SK-N-SH (cell line): Measurements from ENCODE around the gene FPR1. TPM values are rescaled to one million over a fixed set of nuclear protein-coding genes. Genes with fewer than 3 reads are reported as not detected.

Source experiments
- CTCF ChIA-PET: fragments of 300-600, 350-600 bp; formaldehyde crosslinking; extraction: SDS; loops from one replicate; lab custom pipeline; 2021; lab: Yijun Ruan, JAX
- POLR2A ChIA-PET: fragments of 350-600 bp; sonication (Branson Sonifier 250); formaldehyde crosslinking; extraction: SDS; loops from one replicate; lab custom pipeline; 2020; ENCODE audit warnings: antibody characterized with exemption, inconsistent platforms; lab: Yijun Ruan, JAX
- DNase-seq: peaks from one replicate; pipeline ENCODE4 v3.0.0; 2012
- H2AFZ ChIP-seq: fragments of 200-600 bp; sonication (generic); 2 replicates; pipeline ENCODE4 v1.8.1; 2016; ENCODE audit warnings: antibody characterized with exemption, mild to moderate bottlenecking, low read depth
- H3F3A ChIP-seq: fragments of 200-600 bp; sonication (generic); replicated peaks from 2 replicates; pipeline ENCODE3; 2016; ENCODE audit warnings: antibody characterized with exemption, mild to moderate bottlenecking; ENCODE audit not compliant: insufficient read depth
- H3K27ac ChIP-seq, 2 experiments: fragments of 200-500 bp in 1 of 2; fragments of 200-600 bp in 1 of 2; sonication (Bioruptor generic) in 1 of 2; sonication (generic), shearing (Covaris generic) in 1 of 2; 2 replicates each; pipeline versions ENCODE4 v1.5.1 to v1.6.1; 2014 to 2016; ENCODE audit warnings: low read depth in 2 of 2, inconsistent platforms in 1 of 2, low read length in 1 of 2, mild to moderate bottlenecking in 1 of 2, mixed read lengths in 1 of 2
- H3K27me3 ChIP-seq: fragments of 200-600 bp; sonication (generic), shearing (Covaris generic); 2 replicates; pipeline ENCODE4 v1.6.1; 2016; ENCODE audit warnings: mixed run types; ENCODE audit not compliant: insufficient read depth
- H3K36me3 ChIP-seq, 2 experiments: fragments of 200-500 bp in 1 of 2; fragments of 200-600 bp in 1 of 2; sonication (Bioruptor generic) in 1 of 2; sonication (generic) in 1 of 2; replicated peaks in 1 of 2; 2 replicates each; pipeline versions ENCODE3 to v1.5.1; 2014 to 2016; ENCODE audit warnings: low read length in 1 of 2, mild to moderate bottlenecking in 1 of 2; ENCODE audit not compliant: insufficient read depth in 2 of 2, control insufficient read depth in 1 of 2
- H3K4me1 ChIP-seq, 2 experiments: fragments of 200-500 bp in 1 of 2; fragments of 200-600 bp in 1 of 2; sonication (Bioruptor generic) in 1 of 2; sonication (generic), shearing (Covaris generic) in 1 of 2; 2 replicates each; pipeline versions ENCODE4 v1.5.1 to v1.6.1; 2014 to 2016; ENCODE audit warnings: low read depth in 1 of 2, low read length in 1 of 2, mixed run types in 1 of 2; ENCODE audit not compliant: insufficient read depth in 2 of 2, control insufficient read depth in 1 of 2
- H3K4me2 ChIP-seq: fragments of 200-600 bp; sonication (generic), shearing (Covaris generic); 2 replicates; pipeline ENCODE4 v1.6.1; 2017; ENCODE audit warnings: mixed run types
- H3K4me3 ChIP-seq, 2 experiments: fragments of 200-500 bp in 1 of 2; fragments of 200-600 bp in 1 of 2; sonication (Bioruptor generic) in 1 of 2; sonication (generic), shearing (Covaris generic) in 1 of 2; 2 replicates each; pipeline versions ENCODE4 v1.5.1 to v1.8.1; 2014 to 2016; ENCODE audit warnings: low read depth in 2 of 2, inconsistent platforms in 1 of 2, low read length in 1 of 2, mild to moderate bottlenecking in 1 of 2, mixed read lengths in 1 of 2, moderate library complexity in 1 of 2
- H3K79me2 ChIP-seq: fragments of 200-600 bp; sonication (generic); 2 replicates; pipeline ENCODE4 v1.8.1; 2017; ENCODE audit warnings: mild to moderate bottlenecking; ENCODE audit not compliant: insufficient read depth
- H3K9ac ChIP-seq: fragments of 200-600 bp; sonication (generic); 2 replicates; pipeline ENCODE4 v1.6.1; 2017; ENCODE audit warnings: mixed run types
- H3K9me2 ChIP-seq: fragments of 200-600 bp; sonication (generic); 2 replicates; pipeline ENCODE4 v1.6.1; 2017; ENCODE audit warnings: mixed run types
- H3K9me3 ChIP-seq: fragments of 200-600 bp; sonication (generic); 2 replicates; pipeline ENCODE4 v1.6.1; 2017; ENCODE audit warnings: mixed run types, mild to moderate bottlenecking, moderate library complexity
- H4K20me1 ChIP-seq: fragments of 200-600 bp; sonication (generic); 2 replicates; pipeline ENCODE4 v1.6.1; 2017; ENCODE audit warnings: mild to moderate bottlenecking, mixed run types; ENCODE audit not compliant: insufficient read depth
- CHD2 ChIP-seq: fragments of 150-350 bp; IDR thresholded peaks from 2 replicates; pipeline ENCODE4 v1.6.1; 2018; ENCODE audit warnings: low read length; ENCODE audit not compliant: partially characterized antibody
- ELF1 ChIP-seq: IDR thresholded peaks from 2 replicates; pipeline ENCODE4 v1.4.0; 2012
- EP300 ChIP-seq, 2 experiments: IDR thresholded peaks; 2 replicates each; pipeline versions ENCODE4 v1.4.0 to v1.6.1; 2012; ENCODE audit warnings: borderline replicate concordance in 1 of 2, low read depth in 1 of 2, low read length in 1 of 2
- FOSL2 ChIP-seq: IDR thresholded peaks from 2 replicates; pipeline ENCODE4 v1.4.0; 2012; ENCODE audit warnings: low read depth, mild to moderate bottlenecking, moderate library complexity, borderline replicate concordance
- FOXJ3 ChIP-seq: sonication (generic); formaldehyde crosslinking; IDR thresholded peaks from 2 replicates; pipeline ENCODE4 v1.5.1; 2020; ENCODE audit warnings: mild to moderate bottlenecking, missing genetic modification reagents
- FOXM1 ChIP-seq: IDR thresholded peaks from 2 replicates; pipeline ENCODE4 v1.4.0; 2012; ENCODE audit warnings: low read depth, mild to moderate bottlenecking
- GABPA ChIP-seq: IDR thresholded peaks from 2 replicates; pipeline ENCODE4 v1.4.0; 2012; ENCODE audit warnings: low read depth, mild to moderate bottlenecking
- GATA2 ChIP-seq: sonication (generic); formaldehyde crosslinking; IDR thresholded peaks from 2 replicates; pipeline ENCODE4 v1.5.0; 2020; ENCODE audit warnings: mild to moderate bottlenecking, missing genetic modification reagents
- JUND ChIP-seq: IDR thresholded peaks from 2 replicates; pipeline ENCODE4 v1.4.0; 2012
- MEF2A ChIP-seq: IDR thresholded peaks from 2 replicates; pipeline ENCODE4 v1.4.0; 2012; ENCODE audit warnings: low read depth, borderline replicate concordance
- MXI1 ChIP-seq: IDR thresholded peaks from 2 replicates; pipeline ENCODE4 v1.6.1; 2012; ENCODE audit warnings: mild to moderate bottlenecking, low read depth, low read length, improper control_type of control experiment
- RAD21 ChIP-seq: IDR thresholded peaks from 2 replicates; pipeline ENCODE4 v1.6.1; 2012; ENCODE audit warnings: mild to moderate bottlenecking, low read length
- RFX5 ChIP-seq: IDR thresholded peaks from 2 replicates; pipeline ENCODE4 v1.6.1; 2012; ENCODE audit warnings: mild to moderate bottlenecking, improper control_type of control experiment, low read length
- RXRA ChIP-seq: IDR thresholded peaks from 2 replicates; pipeline ENCODE4 v1.4.0; 2012; ENCODE audit warnings: low read depth, mild to moderate bottlenecking, borderline replicate concordance
- SIN3A ChIP-seq: IDR thresholded peaks from 2 replicates; pipeline ENCODE4 v1.6.1; 2012; ENCODE audit warnings: low read depth, mild to moderate bottlenecking, low read length, moderate library complexity, borderline replicate concordance
- SMC3 ChIP-seq: IDR thresholded peaks from 2 replicates; pipeline ENCODE4 v1.6.1; 2012; ENCODE audit warnings: low read depth, low read length, improper control_type of control experiment
- TCF12 ChIP-seq: IDR thresholded peaks from 2 replicates; pipeline ENCODE4 v1.4.0; 2012
- YY1 ChIP-seq: IDR thresholded peaks from 2 replicates; pipeline ENCODE4 v1.4.0; 2012; ENCODE audit warnings: low read depth, mild to moderate bottlenecking
- WGBS: methylation state at CpG from one replicate; pipeline ENCODE4 v1.1.6; 2017; ENCODE audit warnings: low lambda C conversion rate; 5-methylcytosine and 5-hydroxymethylcytosine counted together
- polyA plus RNA-seq, 3 experiments: library from polyadenylated mRNA; depleted of rRNA; stranded (reverse); fragments of >200 nt; gene quantifications; 2 replicates each; pipeline ENCODE4 v1.2.3, GENCODE V29; 2012
- TF ChIP-seq, protein P1 (sequence below): fragments of 150-350 bp; IDR thresholded peaks from 2 replicates; pipeline ENCODE4 v1.6.1; 2017; ENCODE audit warnings: antibody characterized with exemption, low read length, low read depth, borderline replicate concordance
- TF ChIP-seq, protein P2 (sequence below): IDR thresholded peaks from 2 replicates; pipeline ENCODE4 v1.6.1; 2012; ENCODE audit warnings: mild to moderate bottlenecking, low read depth, low read length, moderate library complexity
- TF ChIP-seq, protein P3 (sequence below): IDR thresholded peaks from 2 replicates; pipeline ENCODE4; 2012
- TF ChIP-seq, protein P4 (sequence below): fragments of 200-600 bp; sonication (generic); IDR thresholded peaks from 2 replicates; pipeline ENCODE4 v1.6.1; 2017; ENCODE audit warnings: antibody characterized with exemption, mild to moderate bottlenecking, moderate library complexity
- TF ChIP-seq, protein P5 (sequence below): fragments of 150-350 bp; IDR thresholded peaks from 2 replicates; pipeline ENCODE4 v1.6.1; 2016; ENCODE audit warnings: mild to moderate bottlenecking, low read depth, low read length

FPR1 gene
- polyA plus RNA-seq, 1 of the 3 experiments (the other 2 are of a cell fraction) = not detected

DNA sequence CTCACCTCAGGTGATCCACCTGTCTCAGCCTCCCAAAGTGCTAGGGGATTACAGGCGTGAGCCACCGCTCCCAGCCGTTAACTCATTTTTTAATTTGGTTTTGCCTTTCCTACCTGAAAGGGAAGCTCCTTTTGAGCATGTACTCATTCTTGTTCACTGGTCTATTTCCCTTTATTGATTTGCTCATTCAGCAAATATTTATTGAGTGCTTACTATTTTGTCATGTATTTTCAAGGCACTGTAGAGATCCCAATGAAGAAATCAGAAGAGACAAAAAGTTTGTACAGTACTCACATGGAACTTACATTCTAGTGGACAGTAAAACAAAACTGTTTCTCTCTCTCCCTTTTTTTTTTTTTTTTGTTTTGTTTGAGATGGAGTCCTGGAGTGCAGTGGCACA lies 44.8 kb downstream of the FPR1 start (continued):
- TF ChIP-seq GABPA (no peak), SIN3A (no peak), GATA2 (CRISPR knock-in tag) (no peak), EP300 (IDR thresholded peaks at IDR 0.05; ENCODE audit: borderline replicate concordance in 1 of 2, low read depth in 1 of 2, low read length in 1 of 2) (no peak), ELF1 (no peak), CHD2 (no peak)
- TF ChIP-seq, protein P1, sequence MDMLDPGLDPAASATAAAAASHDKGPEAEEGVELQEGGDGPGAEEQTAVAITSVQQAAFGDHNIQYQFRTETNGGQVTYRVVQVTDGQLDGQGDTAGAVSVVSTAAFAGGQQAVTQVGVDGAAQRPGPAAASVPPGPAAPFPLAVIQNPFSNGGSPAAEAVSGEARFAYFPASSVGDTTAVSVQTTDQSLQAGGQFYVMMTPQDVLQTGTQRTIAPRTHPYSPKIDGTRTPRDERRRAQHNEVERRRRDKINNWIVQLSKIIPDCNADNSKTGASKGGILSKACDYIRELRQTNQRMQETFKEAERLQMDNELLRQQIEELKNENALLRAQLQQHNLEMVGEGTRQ = no peak

DNA sequence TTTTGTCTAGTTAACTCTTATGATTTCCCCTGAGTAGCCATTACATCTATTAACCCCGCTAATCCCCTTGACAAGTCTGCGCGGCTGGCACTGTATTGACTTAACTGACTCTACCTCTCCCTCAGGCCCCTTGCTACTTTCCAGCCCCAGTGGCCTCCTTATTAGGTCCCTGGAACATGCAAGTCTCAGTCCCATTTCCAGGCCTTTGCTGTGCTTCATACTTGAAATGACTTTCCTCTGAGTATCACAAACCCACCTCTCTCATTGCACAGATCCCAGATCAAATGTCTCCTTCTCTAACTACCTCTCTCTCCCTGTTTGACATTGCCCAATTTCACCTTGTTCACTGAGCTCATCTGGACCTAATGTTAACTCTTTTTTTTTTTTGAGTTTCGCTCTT lies 45.4 kb downstream of the FPR1 start:
- peaks cover 15 to 53% of the 10 kb centered on the region in 2 experiments for H3K36me3 ChIP-seq
- DNase-seq = no peak
- peaks cover 28% of the 10 kb centered on the region; the same call in 1 of the 2 replicates for H4K20me1 ChIP-seq
- H2AFZ ChIP-seq = no peak overlapping the region
- no peak overlapping the region for H3K4me3 ChIP-seq
- 99% methylated on average over 4 of the region's 4 CpGs for WGBS
- H3K27ac ChIP-seq = no peak overlapping the region
- POLR2A ChIA-PET = no interaction called here
- H3K4me1 ChIP-seq = peaks cover 0 to 7% of the 10 kb centered on the region in 2 experiments; a peak in 1 of 4 replicates
- CTCF ChIA-PET = interaction anchor here (1.9 to 2.8 kb wide), 2 partner anchors 72 kb away, joined by 6 to 8 read pairs; no protein-coding TSS in a partner anchor
- H3K9ac ChIP-seq = no peak overlapping the region
- H3K9me3 ChIP-seq = no peaks in the 10 kb centered on the region
- TF ChIP-seq GABPA = no peak
- no peak for TF ChIP-seq RFX5
- TF ChIP-seq FOXJ3 (CRISPR knock-in tag) = no peak
- no peak for TF ChIP-seq CHD2
- TF ChIP-seq, protein P2, sequence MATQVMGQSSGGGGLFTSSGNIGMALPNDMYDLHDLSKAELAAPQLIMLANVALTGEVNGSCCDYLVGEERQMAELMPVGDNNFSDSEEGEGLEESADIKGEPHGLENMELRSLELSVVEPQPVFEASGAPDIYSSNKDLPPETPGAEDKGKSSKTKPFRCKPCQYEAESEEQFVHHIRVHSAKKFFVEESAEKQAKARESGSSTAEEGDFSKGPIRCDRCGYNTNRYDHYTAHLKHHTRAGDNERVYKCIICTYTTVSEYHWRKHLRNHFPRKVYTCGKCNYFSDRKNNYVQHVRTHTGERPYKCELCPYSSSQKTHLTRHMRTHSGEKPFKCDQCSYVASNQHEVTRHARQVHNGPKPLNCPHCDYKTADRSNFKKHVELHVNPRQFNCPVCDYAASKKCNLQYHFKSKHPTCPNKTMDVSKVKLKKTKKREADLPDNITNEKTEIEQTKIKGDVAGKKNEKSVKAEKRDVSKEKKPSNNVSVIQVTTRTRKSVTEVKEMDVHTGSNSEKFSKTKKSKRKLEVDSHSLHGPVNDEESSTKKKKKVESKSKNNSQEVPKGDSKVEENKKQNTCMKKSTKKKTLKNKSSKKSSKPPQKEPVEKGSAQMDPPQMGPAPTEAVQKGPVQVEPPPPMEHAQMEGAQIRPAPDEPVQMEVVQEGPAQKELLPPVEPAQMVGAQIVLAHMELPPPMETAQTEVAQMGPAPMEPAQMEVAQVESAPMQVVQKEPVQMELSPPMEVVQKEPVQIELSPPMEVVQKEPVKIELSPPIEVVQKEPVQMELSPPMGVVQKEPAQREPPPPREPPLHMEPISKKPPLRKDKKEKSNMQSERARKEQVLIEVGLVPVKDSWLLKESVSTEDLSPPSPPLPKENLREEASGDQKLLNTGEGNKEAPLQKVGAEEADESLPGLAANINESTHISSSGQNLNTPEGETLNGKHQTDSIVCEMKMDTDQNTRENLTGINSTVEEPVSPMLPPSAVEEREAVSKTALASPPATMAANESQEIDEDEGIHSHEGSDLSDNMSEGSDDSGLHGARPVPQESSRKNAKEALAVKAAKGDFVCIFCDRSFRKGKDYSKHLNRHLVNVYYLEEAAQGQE = no peak
- TF ChIP-seq MXI1 = no peak
- TF ChIP-seq ELF1 = no peak
- no peak for TF ChIP-seq FOSL2
- TF ChIP-seq, protein P3, sequence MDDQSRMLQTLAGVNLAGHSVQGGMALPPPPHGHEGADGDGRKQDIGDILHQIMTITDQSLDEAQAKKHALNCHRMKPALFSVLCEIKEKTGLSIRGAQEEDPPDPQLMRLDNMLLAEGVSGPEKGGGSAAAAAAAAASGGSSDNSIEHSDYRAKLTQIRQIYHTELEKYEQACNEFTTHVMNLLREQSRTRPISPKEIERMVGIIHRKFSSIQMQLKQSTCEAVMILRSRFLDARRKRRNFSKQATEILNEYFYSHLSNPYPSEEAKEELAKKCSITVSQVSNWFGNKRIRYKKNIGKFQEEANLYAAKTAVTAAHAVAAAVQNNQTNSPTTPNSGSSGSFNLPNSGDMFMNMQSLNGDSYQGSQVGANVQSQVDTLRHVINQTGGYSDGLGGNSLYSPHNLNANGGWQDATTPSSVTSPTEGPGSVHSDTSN = no peak
- no peak for TF ChIP-seq JUND
- no peak for TF ChIP-seq YY1
- no peak for TF ChIP-seq RXRA
- TF ChIP-seq MEF2A = no peak
- TF ChIP-seq, protein P4, sequence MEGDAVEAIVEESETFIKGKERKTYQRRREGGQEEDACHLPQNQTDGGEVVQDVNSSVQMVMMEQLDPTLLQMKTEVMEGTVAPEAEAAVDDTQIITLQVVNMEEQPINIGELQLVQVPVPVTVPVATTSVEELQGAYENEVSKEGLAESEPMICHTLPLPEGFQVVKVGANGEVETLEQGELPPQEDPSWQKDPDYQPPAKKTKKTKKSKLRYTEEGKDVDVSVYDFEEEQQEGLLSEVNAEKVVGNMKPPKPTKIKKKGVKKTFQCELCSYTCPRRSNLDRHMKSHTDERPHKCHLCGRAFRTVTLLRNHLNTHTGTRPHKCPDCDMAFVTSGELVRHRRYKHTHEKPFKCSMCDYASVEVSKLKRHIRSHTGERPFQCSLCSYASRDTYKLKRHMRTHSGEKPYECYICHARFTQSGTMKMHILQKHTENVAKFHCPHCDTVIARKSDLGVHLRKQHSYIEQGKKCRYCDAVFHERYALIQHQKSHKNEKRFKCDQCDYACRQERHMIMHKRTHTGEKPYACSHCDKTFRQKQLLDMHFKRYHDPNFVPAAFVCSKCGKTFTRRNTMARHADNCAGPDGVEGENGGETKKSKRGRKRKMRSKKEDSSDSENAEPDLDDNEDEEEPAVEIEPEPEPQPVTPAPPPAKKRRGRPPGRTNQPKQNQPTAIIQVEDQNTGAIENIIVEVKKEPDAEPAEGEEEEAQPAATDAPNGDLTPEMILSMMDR = no peak
- TF ChIP-seq, protein P5, sequence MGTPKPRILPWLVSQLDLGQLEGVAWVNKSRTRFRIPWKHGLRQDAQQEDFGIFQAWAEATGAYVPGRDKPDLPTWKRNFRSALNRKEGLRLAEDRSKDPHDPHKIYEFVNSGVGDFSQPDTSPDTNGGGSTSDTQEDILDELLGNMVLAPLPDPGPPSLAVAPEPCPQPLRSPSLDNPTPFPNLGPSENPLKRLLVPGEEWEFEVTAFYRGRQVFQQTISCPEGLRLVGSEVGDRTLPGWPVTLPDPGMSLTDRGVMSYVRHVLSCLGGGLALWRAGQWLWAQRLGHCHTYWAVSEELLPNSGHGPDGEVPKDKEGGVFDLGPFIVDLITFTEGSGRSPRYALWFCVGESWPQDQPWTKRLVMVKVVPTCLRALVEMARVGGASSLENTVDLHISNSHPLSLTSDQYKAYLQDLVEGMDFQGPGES = no peak
- TF ChIP-seq FOXM1 = no peak
- no peak for TF ChIP-seq TCF12
- TF ChIP-seq RAD21 = no peak
- no peak for TF ChIP-seq SMC3
- no peaks in the 10 kb centered on the region for H3K27me3 ChIP-seq
- no peak overlapping the region for H3K4me2 ChIP-seq
- H3K9me2 ChIP-seq = no peaks in the 10 kb centered on the region
- peaks cover 62% of the 10 kb centered on the region for H3F3A ChIP-seq
- no peaks in the 10 kb centered on the region; the same call in 1 of the 2 replicates for H3K79me2 ChIP-seq
